HG02678 (cell line): Measurements from ENCODE around the gene GEMIN5.

Source experiments
- ATAC-seq: cut with Tn5 transposase; IDR thresholded peaks from one replicate; pipeline ENCODE4 v1.9.1; 2021; ENCODE audit warnings: mild to moderate bottlenecking, moderate library complexity; ENCODE audit not compliant: unreplicated experiment

Gene GEMIN5

DNA sequence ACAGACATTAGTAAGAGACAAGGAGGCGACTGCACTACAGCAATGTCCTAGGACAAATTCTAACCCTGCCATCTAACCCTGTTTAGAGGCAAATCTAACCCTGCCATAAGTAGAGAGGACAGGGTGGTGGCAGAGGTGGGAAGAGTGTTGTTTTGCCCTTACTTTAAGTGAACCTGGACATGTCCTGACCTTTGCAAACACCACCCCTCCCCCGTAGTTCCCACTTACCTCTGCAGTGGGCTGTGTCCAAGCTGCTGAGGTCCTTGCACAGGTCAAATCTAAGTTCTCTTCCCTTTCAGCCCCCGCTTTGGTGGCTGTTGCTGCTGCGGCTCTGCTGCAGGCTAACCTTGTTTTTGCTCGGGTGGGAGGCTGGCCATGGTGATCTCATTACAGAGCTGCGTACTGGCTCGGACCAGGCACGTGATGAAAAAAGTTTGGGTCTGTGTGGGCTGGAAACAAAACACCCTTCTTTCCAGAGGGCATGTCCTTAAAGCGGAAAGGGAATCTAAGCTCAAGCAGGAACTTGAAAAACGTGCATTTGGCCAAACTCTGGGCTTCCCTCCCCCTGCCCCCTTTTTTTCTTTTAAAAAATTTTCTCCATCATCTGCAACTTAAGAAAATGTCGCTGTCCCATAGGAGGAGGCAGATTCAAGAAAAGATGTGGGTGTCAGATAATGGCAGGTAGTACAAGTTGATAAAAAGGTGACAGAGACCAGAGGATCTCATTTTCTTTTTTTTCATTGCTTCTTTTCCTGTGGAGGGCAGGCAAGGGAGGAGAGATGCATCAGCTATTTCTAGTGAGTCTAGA lies 87.6 kb downstream of the GEMIN5 start, which contains the start of gene FAXDC2:
TSS of gene FAXDC2 (minus strand) at position 349 of the 808 bp plus-strand sequence. CDS start 12,425 bp downstream, outside the sequence.
- no peak for ATAC-seq

DNA sequence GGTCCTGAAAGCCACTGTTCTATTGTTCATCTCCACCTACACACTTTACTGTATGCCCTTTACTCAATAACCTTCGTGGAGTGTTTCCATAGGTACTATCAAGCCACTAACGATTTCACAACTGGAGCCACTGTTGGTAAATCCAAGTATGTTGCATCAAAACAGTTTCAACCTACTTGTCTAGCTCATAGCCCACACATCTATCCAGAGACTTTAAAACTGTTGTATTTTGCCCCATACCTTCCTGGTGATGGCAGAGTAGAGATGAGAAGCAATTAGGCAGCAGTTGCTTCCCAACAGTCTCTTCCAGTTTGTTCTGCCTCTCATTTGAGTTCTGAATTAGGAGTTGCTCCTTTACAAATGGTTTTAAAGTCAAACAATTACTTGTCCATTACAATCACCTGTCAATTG lies 88.2 kb downstream of the GEMIN5 start:
- no peak for ATAC-seq

DNA sequence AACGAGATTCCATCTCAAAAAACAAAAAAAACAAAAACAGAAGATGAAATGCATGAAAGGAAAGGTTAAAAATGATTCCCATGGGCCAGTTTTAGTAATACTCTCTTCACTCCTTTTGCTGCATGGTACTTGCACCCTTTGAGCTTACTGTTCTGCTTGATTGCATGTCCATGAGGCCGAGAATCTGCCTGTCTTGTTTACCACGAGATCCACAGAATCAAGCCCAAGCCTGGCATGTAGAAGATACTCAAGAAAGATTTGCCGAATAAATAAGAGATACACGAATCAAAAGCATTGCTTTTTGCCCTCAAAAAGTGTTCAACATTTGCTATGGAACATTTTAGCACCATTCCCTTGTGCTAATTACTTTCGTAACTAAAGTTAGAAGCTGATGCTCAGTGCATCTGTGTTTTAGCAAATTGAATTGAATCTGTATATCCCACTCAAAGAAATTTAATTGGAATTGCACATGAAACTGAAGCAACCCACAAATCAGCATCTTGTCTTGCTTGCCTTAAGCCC lies 88.7 kb downstream of the GEMIN5 start:
- no peak for ATAC-seq

DNA sequence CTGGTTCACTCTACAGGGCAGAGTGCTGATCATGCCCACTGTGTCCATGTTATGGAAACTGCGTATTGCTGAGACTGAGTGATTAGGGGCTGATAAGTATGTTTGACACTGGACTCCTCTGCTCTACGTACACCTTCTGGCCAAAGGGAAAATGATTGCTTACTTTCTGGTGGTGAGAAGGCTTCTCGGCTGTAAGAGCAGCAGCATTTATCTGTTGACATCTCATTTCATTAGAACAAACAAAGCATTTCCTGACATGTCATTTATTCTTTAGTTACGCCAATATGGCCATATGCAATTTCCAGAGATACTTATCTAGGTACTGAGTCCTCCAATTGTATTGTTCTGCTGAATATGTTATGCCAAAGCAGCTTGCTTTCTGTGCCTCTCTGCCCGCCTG lies 93.2 kb downstream of the GEMIN5 start:
- no peak for ATAC-seq

DNA sequence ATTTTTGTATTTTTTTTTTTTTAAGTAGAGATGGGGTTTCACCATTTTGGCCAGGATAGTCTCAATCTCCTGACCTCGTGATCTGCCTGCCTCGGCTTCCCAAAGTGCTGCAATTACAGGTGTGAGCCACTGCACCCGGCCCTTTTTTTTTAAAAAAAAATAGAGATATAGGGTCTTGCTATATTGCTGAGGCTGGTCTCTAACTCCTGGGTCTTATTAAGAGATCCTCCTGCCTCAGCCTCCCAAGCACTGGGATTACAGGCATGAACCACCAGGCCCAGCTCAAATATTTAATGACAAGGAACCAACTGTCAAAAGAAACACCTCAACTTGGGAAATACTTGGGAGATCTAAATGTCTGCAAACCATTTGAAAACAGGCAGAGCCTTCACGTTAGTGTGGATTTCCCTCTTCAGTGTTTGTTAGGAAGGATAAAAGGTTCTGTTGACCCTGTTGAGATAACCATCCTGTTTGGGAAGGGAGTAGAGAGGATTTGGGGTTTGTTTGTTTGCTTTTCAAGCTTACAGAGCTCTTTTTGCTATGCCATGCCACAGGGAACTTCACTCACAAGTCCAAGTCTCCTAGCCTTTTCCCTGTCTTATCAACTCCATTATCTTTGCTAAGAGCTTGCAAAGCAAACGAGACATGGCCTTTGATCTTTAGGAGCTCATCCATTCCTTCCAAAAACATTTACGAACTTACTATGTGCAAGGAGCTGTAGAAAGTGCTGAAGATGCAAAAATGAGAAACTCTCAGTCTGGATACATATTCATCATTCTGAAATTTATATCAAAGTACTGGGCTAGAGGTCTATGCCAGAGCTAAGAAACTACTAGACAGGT lies 95.1 kb downstream of the GEMIN5 start:
- no peak for ATAC-seq

DNA sequence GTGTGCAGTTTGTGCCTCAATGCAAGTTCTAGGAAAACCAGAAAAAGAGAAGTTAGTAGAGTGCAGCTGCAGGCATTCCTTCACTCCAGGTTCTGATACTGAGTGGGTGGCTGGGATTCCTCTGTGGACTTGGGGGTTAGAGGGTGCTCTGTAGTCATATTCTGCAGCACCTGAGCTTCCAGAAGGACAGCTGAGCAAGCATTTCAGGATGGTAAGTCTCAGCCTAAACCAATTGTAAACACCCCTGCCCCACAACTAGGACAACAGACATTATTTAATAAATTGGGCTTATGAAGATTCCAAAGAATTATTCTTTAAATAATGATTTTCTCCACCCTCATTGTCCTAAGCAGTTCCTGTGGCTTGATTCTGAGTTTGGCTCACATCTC lies 96.7 kb downstream of the GEMIN5 start:
- ATAC-seq, result no peak

DNA sequence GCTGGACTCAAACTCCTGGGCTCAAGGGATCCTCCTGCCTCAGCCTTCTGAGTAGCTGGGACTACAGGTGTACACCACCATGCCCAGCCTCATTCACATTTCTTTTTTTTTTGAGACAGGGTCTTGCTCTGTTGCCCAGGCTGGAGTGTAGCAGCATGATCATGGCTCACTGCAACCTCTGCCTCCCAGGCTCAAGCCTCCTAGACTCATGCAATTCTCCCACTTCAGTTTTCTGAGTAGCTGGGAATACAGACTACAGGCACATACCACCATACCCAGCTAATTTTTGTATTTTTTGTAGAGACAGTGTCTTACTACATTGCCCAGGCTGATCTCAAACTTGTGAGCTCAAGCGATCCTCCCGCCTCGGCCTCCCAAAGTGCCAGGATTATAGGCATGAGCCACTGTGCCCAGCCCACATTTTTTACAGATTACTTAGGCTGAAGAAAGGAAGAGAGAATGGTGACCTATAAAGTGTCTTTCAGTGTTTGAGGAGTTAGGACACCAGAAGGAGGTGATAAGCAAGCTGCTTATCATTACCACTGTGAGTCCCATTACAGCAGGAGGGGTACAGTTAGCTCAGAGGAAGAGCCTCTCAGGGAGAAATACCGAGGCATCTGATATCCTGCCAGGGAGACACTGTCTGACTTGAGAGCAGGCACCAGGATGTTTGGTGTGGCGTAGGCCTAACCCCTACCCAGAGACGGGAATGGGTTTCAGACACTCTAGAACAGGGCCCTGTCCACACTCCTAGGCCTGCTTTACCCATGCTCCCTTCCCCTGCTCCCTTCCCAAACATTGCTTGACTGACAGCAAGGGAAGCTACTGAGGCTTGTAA lies 97.4 kb downstream of the GEMIN5 start:
- no peak for ATAC-seq
